ENCODE data around the gene CCR7. TPM values are rescaled to one million over a fixed set of nuclear protein-coding genes. Genes with fewer than 3 reads are reported as not detected.

The CCR7 gene
- total RNA-seq, 1 donor from 2014 or later = not detected

DNA sequence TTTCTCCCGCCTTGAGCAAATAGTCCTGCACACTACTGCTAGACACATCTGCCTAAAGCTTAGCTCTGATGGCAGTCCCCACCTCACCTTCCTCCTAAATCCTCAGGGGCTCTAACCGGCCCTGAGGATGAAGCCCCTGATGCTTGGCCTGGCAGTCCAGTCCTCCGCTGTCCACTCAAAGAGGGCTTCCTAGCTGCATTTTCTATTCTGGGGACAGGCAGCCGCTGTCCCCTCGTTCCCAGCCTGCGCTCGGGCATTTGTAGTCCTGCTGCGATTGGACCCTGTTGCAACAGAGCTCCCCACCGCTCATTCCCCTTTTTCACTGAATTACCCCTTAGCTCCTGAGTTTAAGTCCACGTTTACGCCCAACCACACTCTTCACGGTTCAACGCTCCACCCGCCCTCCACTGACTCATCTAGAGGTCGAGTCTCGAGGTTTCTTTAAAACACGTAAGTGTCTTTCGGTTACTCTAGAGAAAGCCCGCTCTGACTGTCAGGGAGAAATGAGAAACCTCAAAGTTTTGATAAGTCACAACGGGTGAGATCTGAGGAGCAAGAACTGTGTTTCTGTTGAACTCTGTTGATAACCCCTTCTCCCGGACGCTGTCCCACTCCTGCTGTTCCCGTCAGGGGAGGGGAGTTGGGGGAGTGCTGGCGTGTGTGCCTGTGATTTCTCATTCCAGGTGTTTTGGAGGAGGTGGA is 4.5 kb downstream of the CCR7 start:
- Histone ChIP-seq H3K9me3 (ENCODE audit: insufficient read depth, low read depth, low read length) (no peaks in the 10 kb centered on the region), H3K4me2 (ENCODE audit: low read length) (peak overlapping the region; percentile 79), H3K4me3 (ENCODE audit: insufficient read depth, low read depth, low read length) (peak overlapping the region; percentile 8), H3K79me2 (ENCODE audit: insufficient read depth, low read length) (no peaks in the 10 kb centered on the region), H3K27me3 (ENCODE audit: insufficient read depth, low read length) (peaks cover 34% of the 10 kb centered on the region), H3K36me3 (ENCODE audit: insufficient read depth, low read length) (no peaks in the 10 kb centered on the region), H3K27ac (ENCODE audit: low read depth, low read length) (peak overlapping the region; percentile 77), H3K9ac (ENCODE audit: low read length) (peak overlapping the region; percentile 75), H4K20me1 (ENCODE audit: insufficient read depth, low read length) (no peaks in the 10 kb centered on the region), H2AFZ (ENCODE audit: low read depth, low read length) (peak overlapping the region; percentile 41), H3K4me1 (ENCODE audit: insufficient read depth, low read length) (peaks cover 19% of the 10 kb centered on the region)
- FAIRE-seq (no peak), DNase-seq (ENCODE audit: low read depth) (peak; percentile 90)
- TF ChIP-seq, protein P1, sequence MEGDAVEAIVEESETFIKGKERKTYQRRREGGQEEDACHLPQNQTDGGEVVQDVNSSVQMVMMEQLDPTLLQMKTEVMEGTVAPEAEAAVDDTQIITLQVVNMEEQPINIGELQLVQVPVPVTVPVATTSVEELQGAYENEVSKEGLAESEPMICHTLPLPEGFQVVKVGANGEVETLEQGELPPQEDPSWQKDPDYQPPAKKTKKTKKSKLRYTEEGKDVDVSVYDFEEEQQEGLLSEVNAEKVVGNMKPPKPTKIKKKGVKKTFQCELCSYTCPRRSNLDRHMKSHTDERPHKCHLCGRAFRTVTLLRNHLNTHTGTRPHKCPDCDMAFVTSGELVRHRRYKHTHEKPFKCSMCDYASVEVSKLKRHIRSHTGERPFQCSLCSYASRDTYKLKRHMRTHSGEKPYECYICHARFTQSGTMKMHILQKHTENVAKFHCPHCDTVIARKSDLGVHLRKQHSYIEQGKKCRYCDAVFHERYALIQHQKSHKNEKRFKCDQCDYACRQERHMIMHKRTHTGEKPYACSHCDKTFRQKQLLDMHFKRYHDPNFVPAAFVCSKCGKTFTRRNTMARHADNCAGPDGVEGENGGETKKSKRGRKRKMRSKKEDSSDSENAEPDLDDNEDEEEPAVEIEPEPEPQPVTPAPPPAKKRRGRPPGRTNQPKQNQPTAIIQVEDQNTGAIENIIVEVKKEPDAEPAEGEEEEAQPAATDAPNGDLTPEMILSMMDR (IDR thresholded peaks at IDR 0.05; ENCODE audit: insufficient read depth, low read depth, low read length) = no peak
- no peak for TF ChIP-seq EZH2 (IDR thresholded peaks at IDR 0.05; ENCODE audit: insufficient read depth, low read length)
- H3K9me3 Mint-ChIP-seq (ENCODE audit: unreplicated experiment) = no peaks in the 10 kb centered on the region
- peaks cover 73% of the 10 kb centered on the region for H3K27me3 Mint-ChIP-seq (ENCODE audit: low read depth, unreplicated experiment)
- H3K4me3 Mint-ChIP-seq (ENCODE audit: unreplicated experiment) = peak overlapping the region; percentile 3
- H3K36me3 Mint-ChIP-seq (ENCODE audit: low read depth, unreplicated experiment) = peaks cover 3% of the 10 kb centered on the region
- H3K4me1 Mint-ChIP-seq (ENCODE audit: low read depth, unreplicated experiment) = peaks cover 5% of the 10 kb centered on the region
- H3K27ac Mint-ChIP-seq (ENCODE audit: unreplicated experiment) = no peak overlapping the region

DNA sequence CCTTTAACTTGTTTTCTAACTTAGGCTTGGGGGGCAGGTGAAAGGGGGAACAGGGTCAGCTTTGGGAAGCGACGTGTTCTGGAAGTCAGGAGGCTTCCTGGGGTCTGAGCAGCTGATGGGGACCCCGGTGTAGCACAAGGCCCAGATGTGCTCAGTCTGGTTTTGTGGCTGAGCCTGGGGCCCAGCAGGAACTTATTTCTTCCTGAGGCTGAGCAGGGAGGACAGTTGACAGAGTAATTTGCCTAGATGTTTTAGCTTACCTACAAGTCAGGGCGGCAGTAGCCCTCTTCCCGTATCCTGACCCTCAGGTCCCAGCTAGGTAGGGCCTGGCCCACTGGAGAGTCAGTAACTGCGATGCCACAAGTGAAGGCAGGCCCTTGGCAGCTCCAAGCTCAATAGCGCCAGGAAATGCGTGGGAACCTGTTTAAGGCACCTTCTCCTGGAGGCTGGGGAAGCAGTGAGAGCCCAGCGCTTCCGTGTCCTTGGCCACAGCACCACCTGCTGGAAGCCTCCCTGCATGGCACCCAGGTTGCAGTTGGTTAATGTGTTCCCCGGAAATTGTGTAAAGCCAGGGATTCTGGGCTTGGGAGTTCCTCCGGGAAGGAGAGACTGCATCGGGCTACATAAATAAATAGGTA is 5.2 kb downstream of the CCR7 start:
- H3K9ac ChIP-seq (ENCODE audit: low read length) = peak overlapping the region; percentile 75

More for the DNA sequence above, 5.2 kb downstream of the CCR7 start:
- TF ChIP-seq EZH2 (IDR thresholded peaks at IDR 0.05; ENCODE audit: insufficient read depth, low read length) = no peak
- TF ChIP-seq, protein P1 (IDR thresholded peaks at IDR 0.05; ENCODE audit: insufficient read depth, low read depth, low read length) = peak; percentile 99
- H3K4me2 ChIP-seq (ENCODE audit: low read length) = peak overlapping the region; percentile 79
- no peak overlapping the region for H3K4me3 Mint-ChIP-seq (ENCODE audit: unreplicated experiment)
- no peak overlapping the region for H3K27ac Mint-ChIP-seq (ENCODE audit: unreplicated experiment)
- peak overlapping the region; percentile 41 for H2AFZ ChIP-seq (ENCODE audit: low read depth, low read length)
- no peaks in the 10 kb centered on the region for H3K79me2 ChIP-seq (ENCODE audit: insufficient read depth, low read length)
- H3K4me1 Mint-ChIP-seq (ENCODE audit: low read depth, unreplicated experiment) = peaks cover 5% of the 10 kb centered on the region
- peaks cover 75% of the 10 kb centered on the region for H3K27me3 Mint-ChIP-seq (ENCODE audit: low read depth, unreplicated experiment)
- H3K4me3 ChIP-seq (ENCODE audit: insufficient read depth, low read depth, low read length) = no peak overlapping the region
- peaks cover 19% of the 10 kb centered on the region for H3K4me1 ChIP-seq (ENCODE audit: insufficient read depth, low read length)
- no peaks in the 10 kb centered on the region for H3K9me3 ChIP-seq (ENCODE audit: insufficient read depth, low read depth, low read length)
- H3K27me3 ChIP-seq (ENCODE audit: insufficient read depth, low read length) = peaks cover 32% of the 10 kb centered on the region
- H3K9me3 Mint-ChIP-seq (ENCODE audit: unreplicated experiment) = no peaks in the 10 kb centered on the region
- no peaks in the 10 kb centered on the region for H3K36me3 ChIP-seq (ENCODE audit: insufficient read depth, low read length)
- peaks cover 3% of the 10 kb centered on the region for H3K36me3 Mint-ChIP-seq (ENCODE audit: low read depth, unreplicated experiment)
- DNase-seq (ENCODE audit: low read depth) (peak; percentile 86), FAIRE-seq (no peak)
- H3K27ac ChIP-seq (ENCODE audit: low read depth, low read length) = peak overlapping the region; percentile 77
- no peaks in the 10 kb centered on the region for H4K20me1 ChIP-seq (ENCODE audit: insufficient read depth, low read length)

All from astrocyte (in vitro differentiated cells and primary cell).